HG02884 (cell line): ENCODE results near the gene KRT15.
"Not testable (repeated sequence)": the region's sequence is repeated elsewhere in the genome, so short reads cannot be mapped to it uniquely, and the experiment has no call there.

Experiments used
- ATAC-seq: cut with Tn5 transposase; IDR thresholded peaks from one replicate; pipeline ENCODE4 v1.9.1; 2021; ENCODE audit warnings: mild to moderate bottlenecking, moderate library complexity; ENCODE audit not compliant: unreplicated experiment

The KRT15 gene

GRCh38 chr17:41544935-41545334 lies 26.2 kb upstream of the KRT15 start:
- no peak for ATAC-seq

GRCh38 chr17:41544491-41544892 lies 25.8 kb upstream of the KRT15 start:
- no peak for ATAC-seq

- ATAC-seq, result not testable (repeated sequence)
Observed at GRCh38 chr17:41542786-41543185, 24.1 kb upstream of the KRT15 start.

- ATAC-seq, result no peak
Observed at GRCh38 chr17:41542357-41542756, 23.7 kb upstream of the KRT15 start.

- no peak for ATAC-seq
Observed at GRCh38 chr17:41540921-41541625, 22.4 kb upstream of the KRT15 start.

GRCh38 chr17:41539979-41540701 lies 21.4 kb upstream of the KRT15 start:
- no peak for ATAC-seq

- no peak for ATAC-seq
Observed at GRCh38 chr17:41539071-41539492, 20.4 kb upstream of the KRT15 start.

- no peak for ATAC-seq
Observed at GRCh38 chr17:41538565-41538991, 19.9 kb upstream of the KRT15 start.

- ATAC-seq, result no peak
Observed at GRCh38 chr17:41537990-41538389, 19.3 kb upstream of the KRT15 start.

GRCh38 chr17:41537614-41537954 lies 18.9 kb upstream of the KRT15 start:
- ATAC-seq, result no peak

GRCh38 chr17:41536741-41537613 lies 18.3 kb upstream of the KRT15 start:
- ATAC-seq, result no peak

GRCh38 chr17:41535764-41536481 lies 17.2 kb upstream of the KRT15 start:
- no peak for ATAC-seq

- no peak for ATAC-seq
Observed at GRCh38 chr17:41534899-41535546, 16.3 kb upstream of the KRT15 start.

- ATAC-seq, result no peak
Observed at GRCh38 chr17:41533613-41534012, 14.9 kb upstream of the KRT15 start.

GRCh38 chr17:41532947-41533570 lies 14.4 kb upstream of the KRT15 start:
- no peak for ATAC-seq

GRCh38 chr17:41531993-41532392 lies 13.3 kb upstream of the KRT15 start:
- ATAC-seq, result no peak

- no peak for ATAC-seq
Observed at GRCh38 chr17:41530062-41531048, 11.7 kb upstream of the KRT15 start.

GRCh38 chr17:41529491-41529915 lies 10.8 kb upstream of the KRT15 start:
- no peak for ATAC-seq

- no peak for ATAC-seq
Observed at GRCh38 chr17:41528959-41529353, 10.3 kb upstream of the KRT15 start.
